ENCODE results near the gene ANKS1B.

ANKS1B gene

GRCh38 chr12:98939350-98939749, 1045.4 kb downstream of the ANKS1B start:
- DNase-seq (ENCODE audit: low read depth): peak; percentile 17

- no peak for DNase-seq (ENCODE audit: low read depth)
Observed at GRCh38 chr12:98935847-98936246, 1048.9 kb downstream of the ANKS1B start.

GRCh38 chr12:98922871-98923270, 1061.9 kb downstream of the ANKS1B start:
- no peak for DNase-seq (ENCODE audit: low read depth)

- DNase-seq (ENCODE audit: low read depth): no peak
Observed at GRCh38 chr12:98918176-98918863, 1066.4 kb downstream of the ANKS1B start.

GRCh38 chr12:98916106-98916505, 1068.6 kb downstream of the ANKS1B start:
- DNase-seq (ENCODE audit: low read depth): no peak

- DNase-seq (ENCODE audit: low read depth): no peak
Observed at GRCh38 chr12:98912401-98912974, 1072.2 kb downstream of the ANKS1B start.

GRCh38 chr12:98911396-98911795, 1073.3 kb downstream of the ANKS1B start:
- no peak for DNase-seq (ENCODE audit: low read depth)

- no peak for DNase-seq (ENCODE audit: low read depth)
Observed at GRCh38 chr12:98909746-98910145, 1075.0 kb downstream of the ANKS1B start.

GRCh38 chr12:98908866-98909265, 1075.9 kb downstream of the ANKS1B start:
- DNase-seq (ENCODE audit: low read depth): no peak

GRCh38 chr12:98903875-98904274, 1080.9 kb downstream of the ANKS1B start:
- no peak for DNase-seq (ENCODE audit: low read depth)

- DNase-seq (ENCODE audit: low read depth): no peak
Observed at GRCh38 chr12:98901189-98901588, 1083.5 kb downstream of the ANKS1B start.

GRCh38 chr12:98896938-98897337, 1087.8 kb downstream of the ANKS1B start:
- DNase-seq (ENCODE audit: low read depth): no peak

- no peak for DNase-seq (ENCODE audit: low read depth)
Observed at GRCh38 chr12:98895086-98895651, 1089.6 kb downstream of the ANKS1B start.

GRCh38 chr12:98894412-98895085, 1090.2 kb downstream of the ANKS1B start:
- DNase-seq (ENCODE audit: low read depth): no peak

- DNase-seq (ENCODE audit: low read depth): no peak
Observed at GRCh38 chr12:98893675-98894411, 1090.9 kb downstream of the ANKS1B start.

- no peak for DNase-seq (ENCODE audit: low read depth)
Observed at GRCh38 chr12:98893126-98893674, 1091.5 kb downstream of the ANKS1B start.

GRCh38 chr12:98885778-98886177, 1099.0 kb downstream of the ANKS1B start:
- no peak for DNase-seq (ENCODE audit: low read depth)

- DNase-seq (ENCODE audit: low read depth): no peak
Observed at GRCh38 chr12:98883231-98883630, 1101.5 kb downstream of the ANKS1B start.

- DNase-seq (ENCODE audit: low read depth): no peak
Observed at GRCh38 chr12:98882526-98882925, 1102.2 kb downstream of the ANKS1B start.

GRCh38 chr12:98873776-98874175, 1111.0 kb downstream of the ANKS1B start:
- DNase-seq (ENCODE audit: low read depth): no peak

GRCh38 chr12:98870504-98870903, 1114.2 kb downstream of the ANKS1B start:
- DNase-seq (ENCODE audit: low read depth): no peak

GRCh38 chr12:98869886-98870503, 1114.7 kb downstream of the ANKS1B start:
- DNase-seq (ENCODE audit: low read depth): no peak

Data from stromal cell of bone marrow (primary cell).